ENCODE data around the gene POLD4. TPM values are rescaled to one million over a fixed set of nuclear protein-coding genes. Genes with fewer than 3 reads are reported as not detected.
A peak's percentile ranks its signal among the peaks of the same experiment; 100 is the strongest.

The POLD4 gene
- total RNA-seq, 1 donor from 2014 or later, result 80.0 TPM

- Histone ChIP-seq H3K4me3 (peak overlapping the region in 1 of 2 donors; percentile 4), H3K27me3 (no peaks in the 10 kb centered on the region), H3K9me3 (no peaks in the 10 kb centered on the region), H3K36me3 (no peaks in the 10 kb centered on the region), H3K4me1 (peaks cover 90% of the 10 kb centered on the region), H3K27ac (peak overlapping the region; percentile 98)
- no peak for TF ChIP-seq POLR2A (IDR thresholded peaks at IDR 0.05)
- TF ChIP-seq CTCF (IDR thresholded peaks at IDR 0.05), result no peak
- no peak for TF ChIP-seq POLR2AphosphoS5 (IDR thresholded peaks at IDR 0.05; ENCODE audit: insufficient read depth in 1 of 2, low read depth in 1 of 2)
- DNase-seq (ENCODE audit: extremely low spot score in 2 of 2), result no peak
- intact Hi-C loops (cut with DNase I), result no loop called here
Measured at GRCh38 chr11:67369801-67370284, 16.5 kb upstream of the POLD4 start.

- Histone ChIP-seq H3K4me1 (peaks cover 90% of the 10 kb centered on the region), H3K9me3 (no peaks in the 10 kb centered on the region), H3K36me3 (no peaks in the 10 kb centered on the region), H3K4me3 (no peak overlapping the region), H3K27me3 (no peaks in the 10 kb centered on the region), H3K27ac (peak overlapping the region; percentile 98)
- no peak for TF ChIP-seq POLR2AphosphoS5 (IDR thresholded peaks at IDR 0.05; ENCODE audit: insufficient read depth in 1 of 2, low read depth in 1 of 2)
- TF ChIP-seq CTCF (IDR thresholded peaks at IDR 0.05), result no peak
- intact Hi-C loops (cut with DNase I), result no loop called here
- no peak for DNase-seq (ENCODE audit: extremely low spot score in 2 of 2)
Measured at GRCh38 chr11:67369275-67369674, 15.9 kb upstream of the POLD4 start.

GRCh38 chr11:67368621-67369020 is 15.3 kb upstream of the POLD4 start:
- H3K27ac ChIP-seq, result peak overlapping the region; percentile 82
- no peaks in the 10 kb centered on the region for H3K27me3 ChIP-seq
- no peak for DNase-seq (ENCODE audit: extremely low spot score in 2 of 2)
- no peak overlapping the region for H3K4me3 ChIP-seq
- peaks cover 83% of the 10 kb centered on the region for H3K4me1 ChIP-seq
- H3K9me3 ChIP-seq, result no peaks in the 10 kb centered on the region
- no peak for TF ChIP-seq POLR2AphosphoS5 (IDR thresholded peaks at IDR 0.05; ENCODE audit: insufficient read depth in 1 of 2, low read depth in 1 of 2)
- TF ChIP-seq CTCF (IDR thresholded peaks at IDR 0.05), result no peak
- no peak for TF ChIP-seq POLR2A (IDR thresholded peaks at IDR 0.05)
- H3K36me3 ChIP-seq, result no peaks in the 10 kb centered on the region
- intact Hi-C loops (cut with DNase I), result no loop called here

GRCh38 chr11:67367761-67368227 is 14.4 kb upstream of the POLD4 start:
- no peaks in the 10 kb centered on the region for H3K9me3 ChIP-seq
- no peak for DNase-seq (ENCODE audit: extremely low spot score in 2 of 2)
- H3K27ac ChIP-seq, result peak overlapping the region; percentile 82
- no peaks in the 10 kb centered on the region for H3K36me3 ChIP-seq
- H3K4me1 ChIP-seq, result peaks cover 81% of the 10 kb centered on the region
- no peaks in the 10 kb centered on the region for H3K27me3 ChIP-seq
- TF ChIP-seq POLR2A (IDR thresholded peaks at IDR 0.05) (no peak), POLR2AphosphoS5 (IDR thresholded peaks at IDR 0.05; ENCODE audit: insufficient read depth in 1 of 2, low read depth in 1 of 2) (no peak), CTCF (IDR thresholded peaks at IDR 0.05) (no peak)
- H3K4me3 ChIP-seq, result no peak overlapping the region
- intact Hi-C loops (cut with DNase I), result no loop called here

- Histone ChIP-seq H3K27ac (peak overlapping the region; percentile 82), H3K9me3 (no peaks in the 10 kb centered on the region), H3K4me3 (peak overlapping the region; percentile 5 to 20), H3K27me3 (no peaks in the 10 kb centered on the region), H3K36me3 (no peaks in the 10 kb centered on the region), H3K4me1 (peaks cover 79% of the 10 kb centered on the region)
- TF ChIP-seq POLR2AphosphoS5 (IDR thresholded peaks at IDR 0.05; ENCODE audit: insufficient read depth in 1 of 2, low read depth in 1 of 2), result peak in 1 of 2 donors; percentile 60
- TF ChIP-seq CTCF (IDR thresholded peaks at IDR 0.05), result no peak
- DNase-seq (ENCODE audit: extremely low spot score in 2 of 2), result no peak
- intact Hi-C loops (cut with DNase I), result no loop called here
Measured at GRCh38 chr11:67366961-67367760, 13.8 kb upstream of the POLD4 start.
